HepG2 (cell line): ENCODE data around the gene CACNA1C. TPM values are rescaled to one million over a fixed set of nuclear protein-coding genes. Genes with fewer than 3 reads are reported as not detected.

Experiments used
- ATAC-seq: fragments of 200-7000 bp; cut with Tn5 transposase; 3 replicates; pipeline ENCODE4 v1.9.1; 2020; ENCODE audit warnings: mild to moderate bottlenecking, moderate library complexity
- BruUV-seq: library from RNA; stranded (reverse); fragments of 400-500 nt; replicated peaks from 2 replicates; lab custom pipeline; 2021; lab: Mats Ljungman, UMichigan
- CTCF ChIA-PET: fragments of 300-600 bp; formaldehyde crosslinking; extraction: SDS; loops from one replicate; lab custom pipeline; 2021; ENCODE audit warnings: low total read pairs, inconsistent platforms, low intra/inter-chr PET ratio; lab: Yijun Ruan, JAX
- POLR2A ChIA-PET: fragments of 350-600 bp; sonication (Branson Sonifier 250); formaldehyde crosslinking; loops from one replicate; lab custom pipeline; 2020; ENCODE audit warnings: antibody characterized with exemption, inconsistent platforms; lab: Yijun Ruan, JAX
- DNase-seq: peaks from one replicate; pipeline ENCODE4 v3.0.0-alpha.2; 2015; ENCODE audit warnings: low spot score
- FAIRE-seq: peaks from 3 replicates; lab custom pipeline; 2011; peaks lifted over from hg19 to GRCh38; lab: Jason Lieb, UNC
- H2AFZ ChIP-seq: one replicate; pipeline ENCODE4 v1.6.1; 2011; ENCODE audit warnings: low read length, inconsistent platforms
- H3K27ac ChIP-seq: fragments of 300-600 bp; 3 replicates; pipeline ENCODE4 v1.8.0; 2011; ENCODE audit warnings: mixed run types, mild to moderate bottlenecking, mixed read lengths, low read length, inconsistent platforms; ENCODE audit not compliant: insufficient read depth; ENCODE audit errors: extremely low read length
- H3K27me3 ChIP-seq, 2 experiments: fragments of 200-600 bp in 1 of 2; 2 replicates in 1 of 2; 3 replicates in 1 of 2; pipeline versions ENCODE4 v1.6.0 to v1.8.0; 2011; ENCODE audit warnings: low read length in 2 of 2, mild to moderate bottlenecking in 2 of 2, moderate library complexity in 2 of 2, inconsistent platforms in 1 of 2; ENCODE audit not compliant: insufficient read depth in 2 of 2, control insufficient read depth in 1 of 2
- H3K36me3 ChIP-seq, 2 experiments: fragments of 200-600 bp in 1 of 2; replicated peaks in 1 of 2; 2 replicates in 1 of 2; 3 replicates in 1 of 2; pipeline versions ENCODE4 v1.5.1 to v1.8.0; 2011; ENCODE audit warnings: low read length in 2 of 2, inconsistent platforms in 1 of 2; ENCODE audit not compliant: insufficient read depth in 2 of 2, control insufficient read depth in 1 of 2
- H3K4me1 ChIP-seq: 2 replicates; pipeline ENCODE4 v1.5.1; 2012; ENCODE audit warnings: low read length, inconsistent platforms; ENCODE audit not compliant: insufficient read depth
- H3K4me2 ChIP-seq: 2 replicates; pipeline ENCODE4 v1.6.0; 2011; ENCODE audit warnings: low read depth, low read length, inconsistent platforms
- H3K4me3 ChIP-seq, 3 experiments: fragments of 200-600 bp in 1 of 3; sonication (generic), shearing (Covaris generic) in 1 of 3; replicated peaks in 1 of 3; 2 replicates each; pipeline ENCODE4 v1.5.1; 2011 to 2016; ENCODE audit warnings: low read length in 3 of 3, inconsistent platforms in 2 of 3, low read depth in 2 of 3, mild to moderate bottlenecking in 2 of 3, control low read depth in 1 of 3, mixed read lengths in 1 of 3; ENCODE audit not compliant: insufficient read depth in 1 of 3
- H3K79me2 ChIP-seq: one replicate; pipeline ENCODE4 v1.6.1; 2011; ENCODE audit warnings: low read length, inconsistent platforms; ENCODE audit not compliant: insufficient read depth
- H3K9ac ChIP-seq: 2 replicates; pipeline ENCODE4 v1.6.0; 2011; ENCODE audit warnings: mild to moderate bottlenecking, low read depth, low read length, inconsistent platforms; ENCODE audit not compliant: insufficient read depth
- H3K9me3 ChIP-seq: 2 replicates; pipeline ENCODE4 v1.5.1; 2012; ENCODE audit warnings: mild to moderate bottlenecking, low read length
- H4K20me1 ChIP-seq: 2 replicates; pipeline ENCODE4 v1.6.0; 2011; ENCODE audit warnings: inconsistent platforms, mild to moderate bottlenecking, low read length, moderate library complexity; ENCODE audit not compliant: insufficient read depth
- ATF7-NPFF ChIP-seq: sonication (generic); formaldehyde crosslinking; IDR thresholded peaks from 2 replicates; pipeline ENCODE4 v1.8.1; 2023; ENCODE audit warnings: mild to moderate bottlenecking, low read depth, missing genetic modification reagents, moderate library complexity
- CHCHD3 ChIP-seq: sonication (generic); formaldehyde crosslinking; IDR thresholded peaks from 2 replicates; pipeline ENCODE4 v1.8.0; 2022; ENCODE audit warnings: mild to moderate bottlenecking, missing genetic modification reagents, moderate library complexity
- DPF2 ChIP-seq: sonication (generic); formaldehyde crosslinking; IDR thresholded peaks from 2 replicates; pipeline ENCODE4 v1.4.0; 2020; ENCODE audit warnings: mild to moderate bottlenecking, low read depth, missing genetic modification reagents, borderline replicate concordance
- HDAC2 ChIP-seq: sonication (generic); formaldehyde crosslinking; IDR thresholded peaks from 2 replicates; pipeline ENCODE4 v1.4.0; 2020; ENCODE audit warnings: missing genetic modification reagents
- KLF11 ChIP-seq: IDR thresholded peaks from 2 replicates; pipeline ENCODE4 v1.6.1; 2016; ENCODE audit warnings: missing compliant biosample characterization
- KLF13 ChIP-seq: sonication (generic); formaldehyde crosslinking; IDR thresholded peaks from 2 replicates; pipeline ENCODE4 v1.4.0; 2020; ENCODE audit warnings: mild to moderate bottlenecking, missing genetic modification reagents
- NR2F1 ChIP-seq, 2 experiments: fragments of 450-650 bp in 1 of 2; formaldehyde crosslinking in 1 of 2; IDR thresholded peaks; 2 replicates each; pipeline versions ENCODE4 v1.5.0 to v1.6.1; 2016 to 2020; ENCODE audit warnings: mild to moderate bottlenecking in 1 of 2, missing compliant biosample characterization in 1 of 2, missing genetic modification reagents in 1 of 2, moderate library complexity in 1 of 2
- SRSF1 ChIP-seq: fragments of 200-400 bp; formaldehyde crosslinking; optimal IDR thresholded peaks from 2 replicates; pipeline ENCODE3; 2017; ENCODE audit warnings: mild to moderate bottlenecking, low read depth, low read length, moderate library complexity
- ZNF235 ChIP-seq: sonication (generic); formaldehyde crosslinking; IDR thresholded peaks from 2 replicates; pipeline ENCODE4 v1.8.1; 2023; ENCODE audit warnings: mild to moderate bottlenecking, missing genetic modification reagents, borderline replicate concordance
- ZNF460 ChIP-seq: sonication (generic); formaldehyde crosslinking; IDR thresholded peaks from 2 replicates; pipeline ENCODE4 v1.5.1; 2020; ENCODE audit warnings: missing genetic modification reagents, mild to moderate bottlenecking, borderline replicate concordance
- ZSCAN12 ChIP-seq: sonication (generic); formaldehyde crosslinking; IDR thresholded peaks from 2 replicates; pipeline ENCODE4 v1.9.0; 2021; ENCODE audit warnings: mild to moderate bottlenecking, missing genetic modification reagents
- ZSCAN25 ChIP-seq: sonication (generic); formaldehyde crosslinking; IDR thresholded peaks from 2 replicates; pipeline ENCODE4 v1.8.0; 2022; ENCODE audit warnings: mild to moderate bottlenecking, missing genetic modification reagents
- WGBS: methylation state at CpG from one replicate; pipeline ENCODE4 v1.1.6; 2017; ENCODE audit warnings: low lambda C conversion rate; 5-methylcytosine and 5-hydroxymethylcytosine counted together
- in situ Hi-C: cut with HindIII; loops from 2 replicates; pipeline ENCODE4 v1.10.0; 2017; ENCODE audit warnings: low pct_unique_long_range_greater_than_20kb; ENCODE audit not compliant: extremely low pct_ligation_motif_present
- intact Hi-C: fragments of 100-400 bp; cut with micrococcal nuclease; formaldehyde crosslinking; loops from one replicate; pipeline ENCODE4 v1.10.0; 2022; ENCODE audit not compliant: unreplicated experiment
- polyA plus RNA-seq, 8 experiments: library from polyadenylated mRNA; depleted of rRNA in 3 of 8; stranded (reverse) in 7 of 8; unstranded in 1 of 8; fragments of >200 nt; fragmentation: Illumina TruSeq in 4 of 8; extraction: Trizol in 4 of 8; gene quantifications; 2 replicates each; pipeline versions ENCODE4 v1.2.1 to v1.2.3, GENCODE V29; 2011 to 2016; ENCODE audit warnings: low read depth in 4 of 8, missing spikeins in 1 of 8, mixed read lengths in 1 of 8; ENCODE audit not compliant: insufficient read depth in 1 of 8
- total RNA-seq, 5 experiments: library from RNA; depleted of rRNA; stranded (reverse); fragments of >200 nt; fragmentation: Illumina TruSeq; extraction: Trizol; gene quantifications; 2 replicates each; pipeline ENCODE4 v1.2.3, GENCODE V29; 2016; ENCODE audit warnings: low read depth in 1 of 5
- TF ChIP-seq, protein P1 (sequence below): sonication (generic); formaldehyde crosslinking; IDR thresholded peaks from 2 replicates; pipeline ENCODE4 v1.4.0; 2020; ENCODE audit warnings: mild to moderate bottlenecking, missing genetic modification reagents
- TF ChIP-seq, protein P2 (sequence below): sonication (generic); formaldehyde crosslinking; IDR thresholded peaks from 2 replicates; pipeline ENCODE4 v1.4.0; 2020; ENCODE audit warnings: mild to moderate bottlenecking, missing genetic modification reagents
- TF ChIP-seq, protein P3 (sequence below): sonication (generic); formaldehyde crosslinking; IDR thresholded peaks from 2 replicates; pipeline ENCODE4 v1.8.1; 2023; ENCODE audit warnings: mild to moderate bottlenecking, missing genetic modification reagents

Gene CACNA1C
- total and polyA plus RNA-seq, 2 of the 13 experiments (the other 11 are each of a cell fraction or from before 2014, with no cell fraction given) = not detected

DNA sequence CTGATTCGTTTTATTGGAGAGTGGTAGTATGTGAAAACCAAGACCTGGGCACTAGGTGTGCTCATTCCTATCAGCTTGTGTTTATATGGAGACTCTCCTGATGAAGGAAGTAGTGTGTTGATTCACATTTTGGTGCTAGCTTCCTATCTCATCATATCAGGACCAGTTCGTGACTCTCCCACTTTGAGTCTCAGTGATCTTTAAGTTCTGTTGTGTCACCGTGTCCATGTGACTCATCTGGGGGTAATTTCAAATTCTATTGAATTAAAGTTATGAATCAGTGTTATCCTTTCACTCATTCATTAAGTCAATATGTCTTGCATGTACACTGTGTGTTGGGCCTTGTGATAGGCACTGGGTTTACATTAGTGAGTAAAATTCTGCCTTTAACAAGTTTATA is 180.2 kb downstream of the CACNA1C start:
- Histone ChIP-seq H3K4me3 (no peak overlapping the region), H3K36me3 (no peaks in the 10 kb centered on the region), H3K79me2 (no peaks in the 10 kb centered on the region), H3K27me3 (peaks cover 0 to 15% of the 10 kb centered on the region in 2 experiments; a peak in 2 of 5 replicates), H3K9me3 (no peaks in the 10 kb centered on the region), H3K9ac (no peak overlapping the region), H3K4me2 (no peak overlapping the region), H4K20me1 (no peaks in the 10 kb centered on the region), H2AFZ (no peak overlapping the region), H3K4me1 (peaks cover 2% of the 10 kb centered on the region), H3K27ac (no peak overlapping the region)
- no TSS peak for BruUV-seq
- no peak for FAIRE-seq
- TF ChIP-seq KLF11 (CRISPR knock-in tag) = no peak
- WGBS = 3% methylated on average over 3 of the region's 3 CpGs
- CTCF ChIA-PET = no interaction called here
- DNase-seq = no peak
- in situ Hi-C loops = no loop called here
- intact Hi-C loops = no loop called here
- ATAC-seq = no peak
- POLR2A ChIA-PET = no interaction called here

DNA sequence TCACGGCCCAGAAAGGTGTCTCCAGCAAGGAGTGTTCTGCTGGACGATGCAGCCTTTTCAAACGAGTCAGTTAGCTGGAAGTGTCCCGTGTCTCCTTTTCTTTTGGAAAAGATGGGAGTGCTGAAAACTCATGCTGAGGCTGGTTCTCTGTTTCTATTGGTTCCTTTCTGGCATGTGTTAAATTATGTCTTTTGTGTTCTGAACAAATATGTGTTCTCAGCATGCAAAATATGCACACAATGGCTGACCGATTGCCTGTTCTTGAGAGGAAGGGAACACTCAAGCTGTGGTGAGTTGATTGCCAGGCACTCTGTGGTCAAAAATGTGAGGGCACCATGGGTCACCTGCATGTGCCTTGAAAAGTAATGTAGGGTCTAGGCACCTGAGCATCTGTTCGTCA is 181.3 kb downstream of the CACNA1C start:
- no peak overlapping the region for H3K4me3 ChIP-seq
- ATAC-seq (no peak), FAIRE-seq (no peak), DNase-seq (no peak)
- no peaks in the 10 kb centered on the region for H3K36me3 ChIP-seq
- H2AFZ ChIP-seq = no peak overlapping the region
- H3K9me3 ChIP-seq = no peaks in the 10 kb centered on the region
- no TSS peak for BruUV-seq
- no peaks in the 10 kb centered on the region for H4K20me1 ChIP-seq
- no peak overlapping the region for H3K4me2 ChIP-seq
- intact Hi-C loops = no loop called here
- H3K27ac ChIP-seq = no peak overlapping the region
- no peaks in the 10 kb centered on the region for H3K79me2 ChIP-seq
- no peak overlapping the region for H3K9ac ChIP-seq
- POLR2A ChIA-PET = no interaction called here
- peaks cover 0 to 15% of the 10 kb centered on the region in 2 experiments; a peak in 2 of 5 replicates for H3K27me3 ChIP-seq
- WGBS = 17% methylated on average over 5 of the region's 6 CpGs
- CTCF ChIA-PET = no interaction called here
- no peaks in the 10 kb centered on the region for H3K4me1 ChIP-seq
- in situ Hi-C loops = no loop called here
- TF ChIP-seq ZSCAN12 (CRISPR knock-in tag) (no peak), ZSCAN25 (CRISPR knock-in tag) (no peak), SRSF1 (no peak), HDAC2 (CRISPR knock-in tag) (no peak), NR2F1 (CRISPR knock-in tag; IDR thresholded peaks at IDR 0.05) (no peak), ZNF235 (CRISPR knock-in tag) (no peak), DPF2 (CRISPR knock-in tag) (no peak), KLF13 (no peak), ZNF460 (CRISPR knock-in tag) (no peak), ATF7-NPFF (no peak), CHCHD3 (CRISPR knock-in tag) (no peak)
- TF ChIP-seq, protein P1, sequence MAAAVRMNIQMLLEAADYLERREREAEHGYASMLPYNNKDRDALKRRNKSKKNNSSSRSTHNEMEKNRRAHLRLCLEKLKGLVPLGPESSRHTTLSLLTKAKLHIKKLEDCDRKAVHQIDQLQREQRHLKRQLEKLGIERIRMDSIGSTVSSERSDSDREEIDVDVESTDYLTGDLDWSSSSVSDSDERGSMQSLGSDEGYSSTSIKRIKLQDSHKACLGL (CRISPR knock-in tag) = no peak
- TF ChIP-seq, protein P2, sequence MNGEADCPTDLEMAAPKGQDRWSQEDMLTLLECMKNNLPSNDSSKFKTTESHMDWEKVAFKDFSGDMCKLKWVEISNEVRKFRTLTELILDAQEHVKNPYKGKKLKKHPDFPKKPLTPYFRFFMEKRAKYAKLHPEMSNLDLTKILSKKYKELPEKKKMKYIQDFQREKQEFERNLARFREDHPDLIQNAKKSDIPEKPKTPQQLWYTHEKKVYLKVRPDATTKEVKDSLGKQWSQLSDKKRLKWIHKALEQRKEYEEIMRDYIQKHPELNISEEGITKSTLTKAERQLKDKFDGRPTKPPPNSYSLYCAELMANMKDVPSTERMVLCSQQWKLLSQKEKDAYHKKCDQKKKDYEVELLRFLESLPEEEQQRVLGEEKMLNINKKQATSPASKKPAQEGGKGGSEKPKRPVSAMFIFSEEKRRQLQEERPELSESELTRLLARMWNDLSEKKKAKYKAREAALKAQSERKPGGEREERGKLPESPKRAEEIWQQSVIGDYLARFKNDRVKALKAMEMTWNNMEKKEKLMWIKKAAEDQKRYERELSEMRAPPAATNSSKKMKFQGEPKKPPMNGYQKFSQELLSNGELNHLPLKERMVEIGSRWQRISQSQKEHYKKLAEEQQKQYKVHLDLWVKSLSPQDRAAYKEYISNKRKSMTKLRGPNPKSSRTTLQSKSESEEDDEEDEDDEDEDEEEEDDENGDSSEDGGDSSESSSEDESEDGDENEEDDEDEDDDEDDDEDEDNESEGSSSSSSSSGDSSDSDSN (CRISPR knock-in tag) = no peak
- TF ChIP-seq, protein P3, sequence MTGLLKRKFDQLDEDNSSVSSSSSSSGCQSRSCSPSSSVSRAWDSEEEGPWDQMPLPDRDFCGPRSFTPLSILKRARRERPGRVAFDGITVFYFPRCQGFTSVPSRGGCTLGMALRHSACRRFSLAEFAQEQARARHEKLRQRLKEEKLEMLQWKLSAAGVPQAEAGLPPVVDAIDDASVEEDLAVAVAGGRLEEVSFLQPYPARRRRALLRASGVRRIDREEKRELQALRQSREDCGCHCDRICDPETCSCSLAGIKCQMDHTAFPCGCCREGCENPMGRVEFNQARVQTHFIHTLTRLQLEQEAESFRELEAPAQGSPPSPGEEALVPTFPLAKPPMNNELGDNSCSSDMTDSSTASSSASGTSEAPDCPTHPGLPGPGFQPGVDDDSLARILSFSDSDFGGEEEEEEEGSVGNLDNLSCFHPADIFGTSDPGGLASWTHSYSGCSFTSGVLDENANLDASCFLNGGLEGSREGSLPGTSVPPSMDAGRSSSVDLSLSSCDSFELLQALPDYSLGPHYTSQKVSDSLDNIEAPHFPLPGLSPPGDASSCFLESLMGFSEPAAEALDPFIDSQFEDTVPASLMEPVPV (CRISPR knock-in tag) = no peak
